HuH-7.5 (cell line): Measurements from ENCODE around the gene RALA.
A peak's percentile ranks its signal among the peaks of the same experiment; 100 is the strongest.

Experiments
- DNase-seq: peaks from one replicate; pipeline ENCODE4 v3.0.0; 2011; ENCODE audit warnings: low spot score

RALA gene

DNA sequence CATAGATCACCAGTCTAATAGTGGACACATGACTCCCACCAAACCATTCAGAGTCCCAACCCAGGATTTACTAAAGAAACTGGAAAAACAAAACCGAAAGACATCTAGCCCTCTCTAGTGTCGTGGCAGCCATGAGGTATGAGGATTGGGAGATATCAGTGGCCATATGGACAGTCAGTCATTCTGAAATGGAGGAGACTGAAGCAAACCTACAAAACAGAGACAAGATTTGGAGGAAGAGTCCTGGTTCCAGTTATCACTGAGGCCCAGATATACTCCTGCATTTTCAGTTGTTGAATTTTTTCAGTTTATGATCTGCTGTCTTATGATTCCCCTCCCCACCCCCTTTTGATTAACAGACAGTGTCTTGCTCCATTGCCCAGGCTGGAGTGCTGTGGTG is 9.1 kb upstream of the RALA start:
- no peak for DNase-seq

DNA sequence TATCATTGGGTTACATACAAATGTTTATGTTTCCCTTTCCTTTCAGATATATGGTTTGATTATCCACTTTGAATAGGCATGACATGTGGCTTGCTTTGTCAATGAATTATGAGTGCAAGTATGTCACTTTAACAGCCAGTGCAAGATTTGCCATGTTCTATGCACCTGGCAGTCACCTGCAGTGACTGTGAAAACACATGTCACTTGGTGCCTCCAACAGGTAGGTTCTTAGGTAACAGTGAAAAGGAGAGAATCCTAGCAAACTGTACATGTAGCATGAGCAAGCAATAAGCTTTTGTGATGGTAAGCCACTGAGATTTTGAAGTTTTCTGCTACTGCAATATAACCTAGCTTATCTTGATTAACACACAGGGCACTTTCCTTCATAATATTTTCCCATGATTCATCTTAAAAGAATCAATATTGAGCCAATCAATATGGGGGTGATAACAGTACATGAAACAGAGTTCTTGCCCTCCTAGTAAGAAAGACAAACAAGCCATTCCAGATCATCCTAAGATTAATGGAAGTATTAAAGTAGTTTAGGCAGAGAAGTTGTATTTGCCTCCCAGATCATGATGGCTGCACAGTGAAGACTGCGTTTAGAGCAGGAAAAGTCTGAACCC is 7.9 kb upstream of the RALA start:
- DNase-seq, result no peak

DNA sequence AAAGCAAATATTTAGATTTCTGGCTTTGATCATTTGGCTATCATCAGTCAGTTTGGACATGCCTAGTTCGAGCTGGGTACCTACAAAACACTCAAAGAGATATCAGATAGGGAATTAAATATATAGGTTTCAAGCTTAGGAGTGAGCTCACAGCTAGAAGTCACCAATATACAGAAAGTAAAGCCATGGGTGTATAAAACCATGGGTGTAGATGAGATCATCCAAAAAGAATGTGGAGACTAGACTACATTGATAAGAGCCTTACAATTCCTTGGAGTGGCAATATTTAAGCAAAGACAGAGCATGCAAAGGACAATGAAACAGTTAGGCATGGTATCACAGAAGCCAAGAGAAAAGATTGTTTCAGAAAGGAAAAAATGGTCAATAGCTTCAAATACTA is 7.2 kb upstream of the RALA start:
- no peak for DNase-seq

DNA sequence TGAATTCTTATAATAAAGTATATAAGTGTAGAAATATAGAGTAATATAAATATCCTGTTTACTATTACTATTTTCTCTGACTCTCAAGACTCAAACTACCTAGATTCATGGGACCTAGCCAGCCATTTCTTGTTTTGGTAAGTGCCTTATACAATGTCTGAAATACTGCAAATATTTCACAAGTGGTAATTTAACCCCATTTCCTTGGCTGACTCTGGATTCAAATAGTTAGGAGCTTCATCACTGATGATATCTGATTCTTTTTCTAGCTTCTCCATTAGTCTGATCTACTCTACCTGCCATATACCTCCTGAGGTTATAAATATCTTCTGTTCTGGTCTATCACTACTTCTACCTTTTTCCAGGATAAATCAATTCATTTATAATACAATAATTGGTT is 6.4 kb upstream of the RALA start:
- no peak for DNase-seq

DNA sequence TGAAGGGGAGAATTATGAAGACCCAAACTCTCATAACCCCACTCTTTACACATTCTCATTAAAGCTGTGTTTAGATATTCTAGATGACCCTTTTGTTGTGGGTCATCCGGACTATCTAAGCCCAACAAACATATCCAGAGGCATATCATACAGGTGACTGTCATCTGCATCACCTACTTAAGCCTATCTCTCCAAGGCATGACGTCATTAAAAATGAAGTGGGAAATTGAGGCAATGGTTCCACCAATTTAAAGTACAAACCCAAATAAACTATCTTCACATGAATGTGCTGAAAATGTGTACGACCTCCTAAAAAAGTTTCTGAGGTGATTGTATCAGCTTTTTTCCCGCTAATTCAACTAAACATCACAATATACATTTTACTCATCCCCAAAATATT is 4.5 kb upstream of the RALA start:
- DNase-seq, result no peak

DNA sequence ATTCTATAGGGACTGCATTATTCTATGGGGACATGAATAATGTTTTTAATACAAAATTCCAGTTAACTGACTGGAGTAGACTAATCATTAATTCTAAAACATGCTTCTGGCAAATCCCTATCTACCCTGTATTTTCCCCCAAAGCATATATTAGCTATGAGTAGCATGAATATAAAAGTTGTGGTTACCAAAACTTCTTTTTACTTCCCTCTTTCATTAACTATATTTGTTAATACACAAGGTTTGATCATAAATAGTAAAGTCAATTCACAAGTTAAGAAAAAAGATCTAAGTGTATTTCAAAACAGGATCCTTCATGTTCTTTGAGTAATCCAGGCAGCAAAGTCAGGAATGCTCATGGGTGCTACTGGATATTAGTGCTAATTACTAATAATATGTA is 2.9 kb upstream of the RALA start:
- no peak for DNase-seq

DNA sequence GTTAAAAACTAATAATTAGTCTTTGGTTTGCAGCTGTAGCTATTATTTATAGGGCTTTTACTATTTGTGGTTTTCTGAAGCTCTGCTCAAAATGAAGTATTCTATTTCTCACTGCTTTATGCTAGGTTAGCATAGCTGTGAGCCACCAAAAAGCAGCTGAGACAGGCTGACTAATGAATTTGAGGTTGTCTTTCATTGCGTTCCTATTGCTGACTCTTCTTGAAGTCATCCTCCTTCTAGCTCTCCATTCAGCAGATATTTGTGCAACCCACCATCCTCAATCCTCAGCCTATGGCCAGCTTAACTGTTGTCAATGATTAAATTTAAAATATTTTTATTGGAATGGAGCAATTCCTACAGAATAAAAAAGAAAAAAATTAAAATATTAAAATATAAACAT is 2.1 kb upstream of the RALA start:
- no peak for DNase-seq

DNA sequence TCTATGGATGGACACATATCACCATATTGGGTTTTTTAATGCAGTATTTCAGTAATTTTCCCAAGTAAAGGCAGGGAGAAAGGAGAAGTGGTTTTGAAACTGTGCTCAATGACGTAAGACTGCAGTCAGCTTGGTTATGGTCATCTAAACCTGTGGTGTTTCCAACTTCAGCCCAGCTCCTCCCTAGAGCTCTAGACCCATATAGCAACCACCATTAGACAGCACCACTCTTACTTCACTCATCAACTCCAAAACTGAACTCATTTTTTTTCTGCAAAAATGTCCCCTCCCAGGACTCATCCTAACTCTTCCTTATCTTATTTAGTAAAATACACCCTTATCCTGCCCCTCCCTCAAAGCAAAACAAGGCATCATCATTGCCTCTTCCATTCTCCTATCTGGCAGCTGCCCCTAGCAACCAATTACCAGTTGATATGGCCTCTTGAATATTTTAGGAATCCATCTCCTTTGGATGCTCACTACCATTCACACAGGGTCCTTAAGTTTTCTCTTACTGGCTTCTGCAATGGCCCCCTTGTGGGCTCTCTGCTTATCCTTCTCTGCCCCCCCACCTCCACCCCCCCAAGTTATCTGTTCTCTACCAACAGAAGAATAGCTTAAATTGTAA is 1.5 kb upstream of the RALA start:
- no peak for DNase-seq

DNA sequence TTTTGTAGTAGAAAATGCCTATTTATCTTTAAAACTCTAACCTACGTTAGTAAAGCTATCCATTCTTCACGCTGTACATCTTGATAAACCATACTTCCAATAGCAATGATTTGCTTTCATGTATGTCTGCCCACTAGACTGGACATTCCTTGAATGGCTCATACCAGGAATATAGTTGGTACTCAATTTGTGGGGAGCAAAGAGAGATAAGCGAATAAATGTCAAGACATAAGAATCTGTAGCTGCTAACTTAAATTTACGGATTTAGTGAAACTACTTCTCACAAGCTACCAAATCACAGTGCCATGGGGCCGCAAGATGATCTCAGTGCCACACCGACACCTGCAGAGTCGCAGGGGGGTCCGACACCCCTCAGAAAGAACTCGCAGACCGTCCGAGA is 763 bp upstream of the RALA start:
- DNase-seq, result no peak

DNA sequence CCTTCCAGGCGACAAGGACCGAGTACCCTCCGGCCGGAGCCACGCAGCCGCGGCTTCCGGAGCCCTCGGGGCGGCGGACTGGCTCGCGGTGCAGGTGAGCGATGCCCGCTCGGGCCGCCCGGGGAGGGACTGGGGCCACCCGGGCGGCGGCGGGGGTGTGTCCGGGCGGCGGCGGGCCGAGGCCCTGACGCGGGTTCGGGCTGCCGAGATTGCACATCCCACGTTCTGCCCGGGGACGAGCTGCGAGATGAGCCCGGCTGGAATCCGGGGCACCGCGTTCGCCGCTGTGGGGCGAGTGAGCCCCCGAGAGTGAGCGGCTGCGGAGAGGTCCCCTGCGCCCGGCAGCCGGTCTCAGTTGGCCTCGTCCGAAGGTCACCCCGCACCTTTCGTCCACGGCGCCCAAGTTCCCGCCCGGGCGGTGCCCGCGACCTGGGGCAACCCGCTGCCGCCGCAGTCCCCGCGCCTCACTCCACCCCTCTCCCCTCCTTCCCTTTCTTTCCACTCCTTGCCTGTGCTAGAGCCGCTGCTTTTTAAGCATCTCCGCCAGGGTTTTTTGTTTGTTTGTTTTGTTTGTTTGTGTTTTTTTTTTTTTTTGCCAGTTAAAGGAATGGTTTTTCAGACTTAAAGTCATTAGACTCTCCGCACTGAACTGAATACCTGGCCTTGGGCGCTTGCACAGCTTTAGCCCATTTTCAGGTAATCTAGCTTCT is 515 bp downstream of the RALA start:
- peak; percentile 47 for DNase-seq

DNA sequence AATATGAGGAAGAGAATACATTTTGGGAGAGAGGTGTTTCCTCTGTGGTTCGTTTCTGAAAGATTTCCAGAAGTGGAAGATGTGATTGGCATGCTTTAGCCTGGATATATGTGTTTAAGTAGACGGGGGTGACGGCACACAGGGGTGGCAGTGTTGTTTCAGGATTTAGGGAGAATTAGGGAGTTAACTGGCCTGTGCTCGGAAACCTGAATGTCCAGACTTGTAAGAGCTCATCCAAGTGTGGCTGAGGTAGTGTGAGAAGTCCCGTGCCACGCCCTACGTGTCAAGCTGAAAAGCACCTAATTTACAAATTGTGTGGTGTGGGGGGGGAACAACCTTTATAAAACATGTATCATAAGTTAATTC is 1.1 kb downstream of the RALA start:
- no peak for DNase-seq

DNA sequence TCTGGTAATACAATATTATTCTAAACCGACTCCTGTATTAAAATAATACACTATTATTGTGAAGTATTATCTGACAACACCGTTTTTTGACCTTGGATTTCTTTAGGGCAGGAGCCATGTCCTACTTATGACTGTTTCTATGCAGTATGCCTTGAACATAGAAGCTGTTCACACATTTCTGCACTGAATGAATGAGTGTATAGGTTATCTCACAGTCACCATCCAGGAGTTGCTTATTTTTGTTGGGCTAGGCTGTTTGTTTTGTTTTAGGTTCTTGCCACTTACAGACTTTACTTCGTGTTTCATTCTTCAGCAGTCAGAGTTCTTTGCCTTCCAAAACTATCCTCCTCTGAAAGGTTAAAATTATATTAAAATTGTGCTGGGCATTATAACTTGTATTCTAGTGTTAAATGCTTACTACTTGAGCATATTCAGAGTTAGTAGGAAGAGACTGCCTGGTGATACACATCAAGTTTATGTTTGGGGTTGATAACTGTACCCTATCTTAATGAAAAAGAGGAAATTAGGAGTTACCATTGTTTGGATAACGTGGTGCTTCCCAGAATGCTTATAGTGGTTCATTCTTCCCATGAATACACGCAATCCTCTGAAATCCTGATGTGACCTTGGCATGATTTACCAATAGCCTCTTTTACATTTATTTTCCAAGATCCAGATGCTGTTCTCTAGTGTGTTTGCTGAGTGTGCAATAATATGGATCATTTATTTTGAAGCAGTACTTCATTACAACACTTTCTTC is 1.7 kb downstream of the RALA start:
- DNase-seq, result no peak

DNA sequence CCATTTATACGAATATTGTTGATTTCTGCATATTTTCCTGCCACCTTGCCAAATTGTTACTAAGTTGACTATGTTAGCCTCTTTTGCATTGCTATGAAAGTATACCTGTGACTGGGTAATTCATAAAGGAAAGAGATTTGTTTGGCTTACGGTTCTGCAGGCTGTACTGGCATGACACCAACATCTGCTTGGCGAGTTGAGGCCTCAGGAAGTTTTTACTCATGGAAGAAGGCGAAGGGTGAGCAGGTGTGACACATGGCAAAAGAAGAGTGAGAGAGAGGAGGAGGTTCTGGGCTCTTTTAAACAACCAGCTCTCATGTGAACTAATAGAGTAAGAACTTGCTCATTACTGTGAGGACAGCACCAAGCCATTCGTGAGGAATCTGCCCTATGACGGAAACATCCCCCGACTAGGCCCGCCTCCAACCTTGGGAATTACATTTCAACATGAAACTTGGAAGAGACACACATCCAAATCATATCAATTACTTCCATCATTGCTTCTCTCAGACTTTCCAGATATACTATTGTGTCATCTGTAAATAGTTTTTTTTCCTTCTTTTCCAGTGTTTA is 8.4 kb downstream of the RALA start:
- no peak for DNase-seq

DNA sequence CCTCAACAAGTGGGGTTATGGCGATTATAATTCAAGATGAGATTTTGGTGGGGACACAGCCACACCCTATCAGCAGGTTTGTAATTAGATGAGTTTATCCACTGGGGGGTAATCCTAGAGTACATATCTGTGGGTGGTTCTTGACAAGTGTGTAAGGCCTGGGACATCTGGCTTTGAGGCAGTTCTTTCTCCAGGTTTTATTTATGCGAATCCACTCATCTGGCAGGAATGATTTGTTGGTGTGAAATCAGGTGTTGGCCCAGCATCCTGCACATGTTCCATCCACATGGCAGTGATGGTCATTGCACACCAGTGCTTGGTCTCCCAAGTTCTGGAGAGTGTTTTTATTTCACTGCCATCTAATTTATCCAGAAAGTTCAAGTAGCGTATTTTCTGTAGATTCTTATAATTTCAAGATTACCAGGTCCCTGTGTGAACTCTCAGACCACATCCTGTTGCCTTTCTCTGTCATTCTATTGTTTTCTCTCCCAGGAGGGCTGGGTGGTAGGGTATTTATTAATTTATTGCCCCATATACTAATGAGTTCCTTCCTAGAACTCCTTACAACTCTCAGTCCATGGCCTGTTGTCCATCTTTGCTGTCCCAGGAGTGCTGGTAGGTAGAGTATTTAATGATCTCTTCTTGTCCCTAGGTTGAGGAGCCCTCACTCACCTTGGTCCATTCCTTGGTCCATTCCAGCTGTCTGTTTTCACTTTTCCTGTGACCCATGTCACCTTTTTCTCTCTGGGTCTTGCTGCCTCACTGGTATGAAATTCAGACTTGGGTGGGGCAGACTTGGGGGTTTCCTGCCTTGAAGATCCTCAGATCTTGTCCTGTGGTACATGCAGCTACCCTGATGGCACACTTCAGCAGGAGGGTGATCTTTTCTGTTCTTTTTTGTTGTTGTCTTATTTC is 10.4 kb downstream of the RALA start:
- DNase-seq, result no peak

DNA sequence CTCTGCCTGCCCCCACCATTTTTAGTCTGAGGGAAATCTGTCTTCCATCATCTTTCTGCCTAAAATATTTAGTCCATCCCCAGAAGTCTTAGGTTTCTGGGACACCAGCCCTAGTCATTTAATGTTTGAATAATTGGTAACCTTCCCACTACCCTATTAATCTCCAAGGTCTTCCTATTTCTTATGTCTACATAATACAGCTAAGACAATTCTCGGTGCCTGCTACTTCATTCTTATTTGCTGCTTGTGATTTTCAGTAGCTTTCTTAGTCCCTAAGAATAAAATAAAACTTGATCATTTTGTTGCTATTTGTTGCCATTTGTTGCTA is 11.1 kb downstream of the RALA start:
- no peak for DNase-seq

DNA sequence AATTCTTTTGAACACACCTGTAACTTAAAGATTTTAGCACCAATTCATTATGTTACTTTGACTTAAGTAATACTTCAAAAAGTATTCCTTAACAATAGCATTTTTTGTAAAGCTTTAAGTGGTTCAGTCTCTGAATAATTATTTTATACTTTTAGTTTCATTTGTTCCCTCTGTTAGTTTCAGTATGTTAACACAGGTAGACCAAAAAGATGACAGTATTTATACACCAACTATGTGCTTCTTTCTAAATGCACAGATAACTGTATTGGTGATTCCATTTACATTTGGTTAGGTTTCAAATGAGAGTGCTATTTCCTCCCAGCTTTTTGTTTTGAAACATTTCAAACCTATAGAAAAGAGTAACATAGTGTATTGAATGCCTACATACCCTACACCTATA is 14.0 kb downstream of the RALA start:
- no peak for DNase-seq

DNA sequence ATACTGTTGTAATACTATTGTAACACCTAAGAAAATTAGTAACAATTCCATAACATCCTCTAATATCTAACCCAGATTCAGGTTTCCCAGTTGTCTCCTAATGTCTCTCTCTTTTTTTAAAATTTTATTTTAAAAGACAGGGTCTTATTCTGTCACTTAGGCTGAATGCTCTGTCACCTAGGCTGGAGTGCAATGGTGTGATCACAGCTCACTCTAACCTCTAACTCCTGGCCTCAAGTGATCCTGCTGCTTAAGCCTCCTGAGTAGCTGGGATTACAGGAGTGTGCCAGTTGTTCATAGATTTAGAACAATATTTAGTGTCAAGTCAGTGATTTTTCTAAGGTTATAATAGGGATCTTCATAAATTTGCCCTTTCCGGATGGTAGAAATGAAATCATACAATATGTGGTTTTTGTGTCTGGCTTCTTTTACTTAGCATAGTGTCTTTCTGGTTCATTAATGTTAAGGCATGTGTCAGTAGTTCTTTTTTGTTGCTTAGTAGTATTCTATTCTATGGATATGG is 14.7 kb downstream of the RALA start:
- DNase-seq, result no peak

DNA sequence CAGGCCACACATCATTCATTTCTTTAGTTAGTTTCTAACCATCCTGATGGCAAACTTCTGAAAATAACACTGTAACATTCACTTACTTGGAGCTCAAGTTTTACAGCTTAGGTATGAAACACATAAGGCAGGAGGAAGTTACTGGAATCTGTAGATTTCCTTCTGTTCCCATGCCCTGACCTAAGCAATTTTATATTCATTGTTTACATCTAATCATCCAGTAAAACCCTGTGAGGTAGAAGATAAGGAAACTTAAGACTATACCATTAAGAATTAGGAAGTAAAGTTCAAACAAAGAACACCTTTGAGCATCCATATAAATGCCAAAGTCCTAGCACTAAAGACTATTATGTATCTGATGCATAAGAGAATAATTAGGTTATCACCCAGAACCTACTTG is 19.5 kb downstream of the RALA start:
- no peak for DNase-seq

DNA sequence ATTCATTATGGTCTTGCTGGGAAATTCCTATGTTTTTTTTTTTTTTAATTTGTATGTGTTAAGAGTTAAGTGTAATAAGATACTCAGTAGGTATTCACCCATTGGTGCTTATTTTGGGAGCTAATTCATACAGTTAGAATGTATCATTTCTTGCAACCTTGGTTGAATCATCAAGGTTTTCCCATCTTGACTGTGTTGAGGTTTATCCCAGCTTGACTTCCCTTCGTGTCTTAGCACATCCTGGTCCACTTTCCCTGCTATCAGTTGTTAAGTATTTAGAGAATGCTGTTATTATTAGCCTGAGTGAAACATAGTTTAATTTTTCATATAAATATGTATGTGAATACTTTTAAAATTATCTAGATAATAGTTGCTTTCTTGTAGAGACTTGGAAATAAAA is 20.8 kb downstream of the RALA start:
- DNase-seq, result no peak

DNA sequence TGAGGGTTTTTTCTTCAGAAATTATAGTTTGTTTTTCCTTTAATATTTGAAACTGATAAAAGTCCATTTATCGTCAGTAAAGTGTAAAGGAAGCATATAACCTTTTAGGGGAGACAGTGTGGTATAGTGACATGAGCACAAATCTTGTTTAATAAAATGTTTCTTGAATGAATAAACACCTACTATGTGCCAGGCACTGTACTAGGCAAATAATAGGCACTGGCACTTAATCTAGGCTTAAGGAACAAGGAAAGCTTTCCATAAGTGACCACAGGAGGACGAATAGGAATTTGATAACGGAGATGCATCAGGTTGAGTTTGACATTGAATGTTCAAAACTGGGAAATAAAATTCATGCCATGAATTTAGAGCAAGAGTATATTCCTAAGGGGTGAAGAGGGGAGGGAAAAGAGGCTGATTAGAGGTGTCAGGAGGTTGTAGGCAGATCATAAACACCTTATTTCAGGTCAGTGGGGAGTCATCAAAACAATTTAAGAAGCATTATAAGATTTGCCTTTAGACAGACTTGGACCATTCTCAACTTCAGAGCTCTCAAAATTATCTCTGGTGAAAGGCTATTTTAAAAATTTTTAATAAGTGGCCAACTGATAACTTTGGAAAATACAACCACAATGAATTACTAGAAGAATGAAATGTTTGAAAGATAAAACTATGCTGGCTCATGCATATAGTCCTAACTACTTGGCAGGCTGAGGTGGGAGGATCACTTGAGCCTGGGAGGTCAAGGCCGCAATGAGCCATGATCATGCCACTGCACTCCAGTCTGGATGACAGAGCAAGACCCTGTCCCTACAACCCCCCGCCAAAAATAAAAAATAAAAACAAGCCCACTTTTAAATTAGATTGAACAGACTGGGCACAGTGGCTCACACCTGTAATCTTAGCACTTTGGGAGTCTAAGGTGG is 22.4 kb downstream of the RALA start:
- no peak for DNase-seq

DNA sequence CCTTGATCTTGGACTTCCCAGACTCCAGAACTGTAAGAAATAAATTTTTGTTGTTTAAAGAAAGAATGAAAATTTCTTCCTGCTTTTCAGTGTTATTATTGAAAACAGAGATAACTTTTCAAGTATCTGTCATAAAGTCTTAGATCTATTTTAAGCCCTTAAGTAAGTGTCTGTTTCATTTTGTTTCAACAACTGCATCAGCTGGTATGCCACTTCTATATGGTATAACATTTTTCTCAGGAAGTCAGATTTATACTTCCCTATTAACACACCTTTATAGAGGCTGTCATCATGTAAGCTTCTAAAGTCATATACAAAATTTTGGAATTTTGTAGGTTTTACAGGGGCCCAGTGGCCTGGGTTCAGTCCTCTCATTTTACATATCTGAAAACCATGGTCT is 24.4 kb downstream of the RALA start:
- no peak for DNase-seq
